Activated T-cell treated with anti-CD3 and anti-CD28 coated beads, Interleukin-2, amount 50 U/mL, for 48 hours (primary cell): ENCODE measurements around the gene EIF3K.
"Not testable (repeated sequence)": the region's sequence is repeated elsewhere in the genome, so short reads cannot be mapped to it uniquely, and the experiment has no call there.

Source experiments
- DNase-seq, 2 experiments: peaks; one replicate each; pipeline ENCODE4 v3.0.0-alpha.2; 2020

EIF3K gene

GRCh38 chr19:38618590-38619360 lies at the start of gene EIF3K:
Gene EIF3K (plus strand): TSS chr19:38619188. CDS start chr19:38619269, 81 bp downstream.
- peak; percentile 99 for DNase-seq

GRCh38 chr19:38569368-38569983 lies 49.5 kb upstream of the EIF3K start:
- no peak for DNase-seq

GRCh38 chr19:38571682-38572081 lies 47.3 kb upstream of the EIF3K start:
- DNase-seq: no peak

GRCh38 chr19:38577826-38578225 lies 41.2 kb upstream of the EIF3K start:
- no peak for DNase-seq

GRCh38 chr19:38579304-38579703 lies 39.7 kb upstream of the EIF3K start:
- DNase-seq: not testable (repeated sequence)

GRCh38 chr19:38580080-38580479 lies 38.9 kb upstream of the EIF3K start:
- DNase-seq: no peak

- DNase-seq: no peak
Measured at GRCh38 chr19:38583219-38583984, 35.6 kb upstream of the EIF3K start.

GRCh38 chr19:38583985-38584305 lies 35.0 kb upstream of the EIF3K start:
- DNase-seq: no peak

GRCh38 chr19:38587562-38587961 lies 31.4 kb upstream of the EIF3K start:
- DNase-seq: no peak

- no peak for DNase-seq
Measured at GRCh38 chr19:38588041-38588440, 30.9 kb upstream of the EIF3K start.

- DNase-seq: no peak
Measured at GRCh38 chr19:38592940-38593339, 26.0 kb upstream of the EIF3K start.

GRCh38 chr19:38596057-38596981 lies 22.7 kb upstream of the EIF3K start:
- DNase-seq: peak; percentile 64 to 66

- DNase-seq: peak in 1 of 2 experiments; percentile 24
Measured at GRCh38 chr19:38597075-38597474, 21.9 kb upstream of the EIF3K start.

GRCh38 chr19:38599722-38600121 lies 19.3 kb upstream of the EIF3K start:
- no peak for DNase-seq

GRCh38 chr19:38602856-38603255 lies 16.1 kb upstream of the EIF3K start:
- not testable (repeated sequence) for DNase-seq

GRCh38 chr19:38606131-38606530 lies 12.9 kb upstream of the EIF3K start:
- DNase-seq: no peak

- no peak for DNase-seq
Measured at GRCh38 chr19:38614289-38614688, 4.7 kb upstream of the EIF3K start.

GRCh38 chr19:38615007-38615581 lies 3.9 kb upstream of the EIF3K start:
- no peak for DNase-seq

- DNase-seq: no peak
Measured at GRCh38 chr19:38616265-38616664, 2.7 kb upstream of the EIF3K start.

- peak; percentile 57 to 58 for DNase-seq
Measured at GRCh38 chr19:38617283-38617763, 1.7 kb upstream of the EIF3K start.

- DNase-seq: peak; percentile 80 to 82
Measured at GRCh38 chr19:38617764-38618589, 1.0 kb upstream of the EIF3K start, which contains the start of gene MAP4K1. Gene MAP4K1 (minus strand): TSS chr19:38617953. CDS start chr19:38617895, 58 bp downstream.
